Heart left ventricle (tissue), 16 donors: ENCODE data around the gene TRIP4. TPM values are rescaled to one million over a fixed set of nuclear protein-coding genes. Genes with fewer than 3 reads are reported as not detected.
"Not testable (repeated sequence)": the region's sequence is repeated elsewhere in the genome, so short reads cannot be mapped to it uniquely, and the experiment has no call there.

Source experiments
- ATAC-seq, 4 donors: fragments of 200-7000 bp; cut with Tn5 transposase; one replicate each; pipeline ENCODE4 v1.9.1; 2020 to 2022; ENCODE audit warnings: moderate library complexity in 4 of 4, mild to moderate bottlenecking in 3 of 4, moderate number of reproducible peaks in 1 of 4
- DNase-seq, 5 donors: peaks; one replicate each; pipeline ENCODE4 v3.0.0-alpha.2; 2020
- H3K27ac ChIP-seq, 12 donors: fragments of 200-600 bp; sonication (generic) in 4 of 12; one replicate each; pipeline versions ENCODE4 v1.5.0 to v1.8.0; 2016 to 2022; ENCODE audit warnings: mild to moderate bottlenecking in 2 of 12
- H3K27me3 ChIP-seq, 9 donors: fragments of 200-600 bp; sonication (generic) in 2 of 9; one replicate each; pipeline versions ENCODE4 v1.5.1 to v1.8.0; 2016 to 2022; ENCODE audit warnings: mild to moderate bottlenecking in 3 of 9
- H3K36me3 ChIP-seq, 9 donors: fragments of 200-600 bp; sonication (generic) in 2 of 9; one replicate each; pipeline versions ENCODE4 v1.5.0 to v1.8.0; 2018 to 2022; ENCODE audit warnings: mild to moderate bottlenecking in 2 of 9
- H3K4me1 ChIP-seq, 12 donors: fragments of 200-600 bp; sonication (generic) in 4 of 12; one replicate each; pipeline versions ENCODE4 v1.5.0 to v1.8.0; 2016 to 2022; ENCODE audit warnings: mild to moderate bottlenecking in 3 of 12
- H3K4me3 ChIP-seq, 12 donors: fragments of 200-600 bp; sonication (generic) in 4 of 12; one replicate each; pipeline versions ENCODE4 v1.5.0 to v1.8.0; 2017 to 2022; ENCODE audit warnings: mild to moderate bottlenecking in 9 of 12, moderate library complexity in 4 of 12
- H3K9me3 ChIP-seq, 12 donors: fragments of 200-600 bp; sonication (generic) in 4 of 12; one replicate each; pipeline versions ENCODE4 v1.5.0 to v1.8.0; 2016 to 2022; ENCODE audit warnings: mild to moderate bottlenecking in 1 of 12
- POLR2A ChIP-seq, 2 donors: fragments of 450-650 bp; IDR thresholded peaks; one replicate each; pipeline ENCODE4 v1.6.1; 2017; ENCODE audit warnings: antibody characterized with exemption in 2 of 2, mild to moderate bottlenecking in 2 of 2, moderate library complexity in 2 of 2
- WGBS, 4 donors: extraction: QIAGEN DNeasy Blood & Tissue Kit in 2 of 4; methylation state at CpG; one replicate each; pipeline versions ENCODE4 v1.1.5 to v1.1.7; 2013 to 2018; 5-methylcytosine and 5-hydroxymethylcytosine counted together
- intact Hi-C, 10 donors: fragments of 100-400 bp; cut with DNase I; formaldehyde crosslinking; loops; one replicate each; pipeline versions ENCODE4 v1.11.1 to v1.14.2; 2022
- polyA plus RNA-seq, 2 donors: library from polyadenylated mRNA; stranded (reverse); fragments of 200-250 nt; gene quantifications; one replicate each; pipeline ENCODE4 v1.2.3, GENCODE V29; 2013
- total RNA-seq, 9 donors: library from RNA; depleted of rRNA in 2 of 9; stranded (reverse); fragments of >200 nt in 2 of 9; fragmentation: NEBNext Ultra II Directional in 3 of 9; extraction: Animal tissue kit (Norgen Biotek cat#: 25700) in 3 of 9; gene quantifications; one replicate each; pipeline versions ENCODE4 v1.1.0 to v1.2.4, GENCODE V29; 2016 to 2023
- TF ChIP-seq, protein P1 (sequence below), 12 donors: fragments of 200-600 bp; sonication (generic) in 4 of 12; IDR thresholded peaks; one replicate each; pipeline versions ENCODE4 v1.5.0 to v1.8.0; 2018 to 2022; ENCODE audit warnings: antibody characterized with exemption in 12 of 12, mild to moderate bottlenecking in 5 of 12
- donor health status: ischemic (EF 13 %, LVEDD 7.1; RV severe dilation, severe dysfunction).
- donor health status: healthy with polysubstance abuse.
- donor health status: DM: no; HTN: yes; CAD: no.
- donor health status: DM: no; HTN: no; CAD: no.
- donor health status: ischemic (EF 25% LVEDD 6.9; RV normal size, moderate dysfunction).
- donor health status: ischemic (EF 25% LVEDD 5.7; RV mildly dilated, moderate dysfunction).
- donor health status: healthy.
- donor health status: DM: yes; HTN: yes; CAD: no.
- donor health status: ischemic (EF 35%, LVEDD 5.7; RV mildly dilated, moderate dysfunction).
- donor health status: nonischemic (EF 11% LVEDD 7.7; RV severe dilation, severe dysfunction).
- donor health status: DM: yes; HTN: yes; CAD: no.
- donor health status: PGD.
- donor health status: ischemic (EF 29% LVEDD 5.4; RV normal size, mild dysfunction).
- donor health status: nonischemic (EF 23%, LVEDD 6.1; RV moderate dilation, normal function).

The TRIP4 gene
- total and polyA plus RNA-seq, 11 donors: 5.9 to 22.7 (median 15.1) TPM

DNA sequence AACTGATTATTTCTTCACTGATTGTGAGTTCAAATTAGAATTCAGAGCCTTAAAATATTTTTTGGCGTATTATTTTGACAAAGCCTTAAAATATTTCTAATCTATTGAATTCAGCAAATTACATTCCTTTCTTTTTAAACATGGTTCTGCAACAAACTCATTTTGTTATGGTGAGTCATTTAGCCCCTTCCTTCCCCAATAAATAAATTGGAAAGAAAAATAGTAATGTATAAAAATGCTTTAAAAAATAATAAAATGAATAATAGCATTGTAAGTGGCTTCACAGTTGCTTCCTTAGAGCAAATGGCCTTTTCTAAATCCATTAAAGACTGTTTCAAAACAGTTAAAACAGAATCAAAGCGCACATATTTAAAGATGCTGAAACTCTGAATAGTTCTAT lies 43.8 kb upstream of the TRIP4 start:
- H3K27ac ChIP-seq: no peak overlapping the region
- ATAC-seq (no peak), DNase-seq (no peak)
- 94 to 96% (median 95%) methylated on average over 2 of the region's 2 CpGs for WGBS, 4 donors
- peaks cover 0 to 14% (median 1%) of the 10 kb centered on the region in 12 donors for H3K4me1 ChIP-seq
- intact Hi-C loops: loop anchor here in 1 of 10 donors (10.0 kb wide), 1 partner anchor 129 kb away; no protein-coding TSS in a partner anchor
- TF ChIP-seq, protein P1, sequence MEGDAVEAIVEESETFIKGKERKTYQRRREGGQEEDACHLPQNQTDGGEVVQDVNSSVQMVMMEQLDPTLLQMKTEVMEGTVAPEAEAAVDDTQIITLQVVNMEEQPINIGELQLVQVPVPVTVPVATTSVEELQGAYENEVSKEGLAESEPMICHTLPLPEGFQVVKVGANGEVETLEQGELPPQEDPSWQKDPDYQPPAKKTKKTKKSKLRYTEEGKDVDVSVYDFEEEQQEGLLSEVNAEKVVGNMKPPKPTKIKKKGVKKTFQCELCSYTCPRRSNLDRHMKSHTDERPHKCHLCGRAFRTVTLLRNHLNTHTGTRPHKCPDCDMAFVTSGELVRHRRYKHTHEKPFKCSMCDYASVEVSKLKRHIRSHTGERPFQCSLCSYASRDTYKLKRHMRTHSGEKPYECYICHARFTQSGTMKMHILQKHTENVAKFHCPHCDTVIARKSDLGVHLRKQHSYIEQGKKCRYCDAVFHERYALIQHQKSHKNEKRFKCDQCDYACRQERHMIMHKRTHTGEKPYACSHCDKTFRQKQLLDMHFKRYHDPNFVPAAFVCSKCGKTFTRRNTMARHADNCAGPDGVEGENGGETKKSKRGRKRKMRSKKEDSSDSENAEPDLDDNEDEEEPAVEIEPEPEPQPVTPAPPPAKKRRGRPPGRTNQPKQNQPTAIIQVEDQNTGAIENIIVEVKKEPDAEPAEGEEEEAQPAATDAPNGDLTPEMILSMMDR (IDR thresholded peaks at IDR 0.05): no peak
- no peak for TF ChIP-seq POLR2A (IDR thresholded peaks at IDR 0.05)
- H3K4me3 ChIP-seq: no peak overlapping the region
- H3K27me3 ChIP-seq: no peaks in the 10 kb centered on the region
- no peaks in the 10 kb centered on the region for H3K9me3 ChIP-seq
- H3K36me3 ChIP-seq: peaks cover 0 to 42% (median 12%) of the 10 kb centered on the region in 9 donors

- Histone ChIP-seq H3K27ac (no peak overlapping the region), H3K4me1 (peaks cover 0 to 20% (median 4%) of the 10 kb centered on the region in 12 donors), H3K9me3 (no peaks in the 10 kb centered on the region), H3K27me3 (no peaks in the 10 kb centered on the region), H3K36me3 (peaks cover 0 to 42% (median 12%) of the 10 kb centered on the region in 9 donors), H3K4me3 (no peak overlapping the region)
- no peak for DNase-seq
- intact Hi-C loops: loop anchor here in 1 of 10 donors (10.0 kb wide), 1 partner anchor 130 kb away; no protein-coding TSS in a partner anchor
- ATAC-seq: no peak
- TF ChIP-seq, protein P1 (IDR thresholded peaks at IDR 0.05): no peak
- TF ChIP-seq POLR2A (IDR thresholded peaks at IDR 0.05): no peak
Measured at GRCh38 chr15:64344651-64345294, 42.9 kb upstream of the TRIP4 start.

- Histone ChIP-seq H3K36me3 (peaks cover 0 to 31% (median 12%) of the 10 kb centered on the region in 9 donors), H3K4me1 (peaks cover 0 to 29% (median 5%) of the 10 kb centered on the region in 12 donors)
- not testable (repeated sequence) for H3K27ac ChIP-seq, H3K4me3 ChIP-seq, DNase-seq, H3K27me3 ChIP-seq, ATAC-seq, H3K9me3 ChIP-seq
- WGBS, 4 donors: 94 to 99% (median 97%) methylated on average over 6 of the region's 6 CpGs
- intact Hi-C loops: loop anchor here in 1 of 10 donors (10.0 kb wide), 1 partner anchor 131 kb away; no protein-coding TSS in a partner anchor
Measured at GRCh38 chr15:64346242-64346641, 41.4 kb upstream of the TRIP4 start.

- DNase-seq (no peak), ATAC-seq (no peak)
- 80 to 97% (median 89%) methylated on average over 1 of the region's 1 CpG for WGBS, 4 donors
- Histone ChIP-seq H3K9me3 (no peaks in the 10 kb centered on the region), H3K27ac (no peak overlapping the region), H3K4me1 (peaks cover 0 to 31% (median 7%) of the 10 kb centered on the region in 12 donors), H3K27me3 (no peaks in the 10 kb centered on the region), H3K36me3 (peaks cover 0 to 20% (median 4%) of the 10 kb centered on the region in 9 donors), H3K4me3 (no peak overlapping the region)
- intact Hi-C loops: loop anchor here in 1 of 10 donors (10.0 kb wide), 1 partner anchor 134 kb away; no protein-coding TSS in a partner anchor
- TF ChIP-seq, protein P1 (IDR thresholded peaks at IDR 0.05): no peak
- TF ChIP-seq POLR2A (IDR thresholded peaks at IDR 0.05): no peak
Measured at GRCh38 chr15:64348455-64348854, 39.2 kb upstream of the TRIP4 start.
